ENCODE measurements around the gene ISM1. TPM values are rescaled to one million over a fixed set of nuclear protein-coding genes. Genes with fewer than 3 reads are reported as not detected.

The ISM1 gene
- total RNA-seq, 4 donors from 2014 or later, result 2.3 to 17.5 (median 4.4) TPM

- Histone ChIP-seq H3K36me3 (no peaks in the 10 kb centered on the region), H3K27me3 (no peaks in the 10 kb centered on the region), H3K4me3 (no peak overlapping the region), H3K27ac (no peak overlapping the region), H3K9me3 (no peaks in the 10 kb centered on the region), H3K4me1 (peaks cover 0 to 8% (median 0%) of the 10 kb centered on the region in 3 donors)
- TF ChIP-seq CTCF (IDR thresholded peaks at IDR 0.05) (no peak), POLR2A (IDR thresholded peaks at IDR 0.05) (no peak)
- WGBS, 2 donors, result 77 to 93% methylated on average over 2 of the region's 2 CpGs
- DNase-seq, result no peak
- intact Hi-C loops (cut with DNase I), result no loop called here
Measured at GRCh38 chr20:13280609-13281324, 59.7 kb downstream of the ISM1 start.

- no peak overlapping the region for H3K27ac ChIP-seq
- H3K27me3 ChIP-seq, result no peaks in the 10 kb centered on the region
- 79 to 81% methylated on average over 12 to 13 of the region's 14 CpGs for WGBS, 2 donors
- TF ChIP-seq CTCF (IDR thresholded peaks at IDR 0.05) (no peak), POLR2A (IDR thresholded peaks at IDR 0.05) (no peak)
- H3K4me1 ChIP-seq, result peaks cover 0 to 29% (median 0%) of the 10 kb centered on the region in 3 donors
- intact Hi-C loops (cut with DNase I), result no loop called here
- no peaks in the 10 kb centered on the region for H3K9me3 ChIP-seq
- no peak for DNase-seq
- no peaks in the 10 kb centered on the region for H3K36me3 ChIP-seq
- no peak overlapping the region for H3K4me3 ChIP-seq
Measured at GRCh38 chr20:13283869-13284829, 63.1 kb downstream of the ISM1 start.

- TF ChIP-seq CTCF (IDR thresholded peaks at IDR 0.05), result no peak
- no peak for TF ChIP-seq POLR2A (IDR thresholded peaks at IDR 0.05)
- no peak for DNase-seq
- H3K9me3 ChIP-seq, result no peaks in the 10 kb centered on the region
- intact Hi-C loops (cut with DNase I), result no loop called here
- H3K27ac ChIP-seq, result no peak overlapping the region
- no peaks in the 10 kb centered on the region for H3K36me3 ChIP-seq
- H3K27me3 ChIP-seq, result no peaks in the 10 kb centered on the region
- WGBS, 2 donors, result 14 to 60% methylated on average over 1 of the region's 1 CpG
- no peak overlapping the region for H3K4me3 ChIP-seq
- peaks cover 0 to 29% (median 0%) of the 10 kb centered on the region in 3 donors for H3K4me1 ChIP-seq
Measured at GRCh38 chr20:13284830-13285229, 63.8 kb downstream of the ISM1 start.

GRCh38 chr20:13285408-13285807 is 64.3 kb downstream of the ISM1 start:
- no peak for TF ChIP-seq CTCF (IDR thresholded peaks at IDR 0.05)
- no peak for TF ChIP-seq POLR2A (IDR thresholded peaks at IDR 0.05)
- H3K4me1 ChIP-seq, result peaks cover 0 to 29% (median 0%) of the 10 kb centered on the region in 3 donors
- no peak for DNase-seq
- 56 to 80% methylated on average over 6 of the region's 6 CpGs for WGBS, 2 donors
- H3K4me3 ChIP-seq, result no peak overlapping the region
- H3K9me3 ChIP-seq, result no peaks in the 10 kb centered on the region
- H3K27ac ChIP-seq, result no peak overlapping the region
- no peaks in the 10 kb centered on the region for H3K27me3 ChIP-seq
- no peaks in the 10 kb centered on the region for H3K36me3 ChIP-seq
- intact Hi-C loops (cut with DNase I), result no loop called here

- intact Hi-C loops (cut with DNase I), result no loop called here
- H3K4me3 ChIP-seq, result no peak overlapping the region
- no peaks in the 10 kb centered on the region for H3K9me3 ChIP-seq
- DNase-seq, result no peak
- TF ChIP-seq CTCF (IDR thresholded peaks at IDR 0.05) (no peak), POLR2A (IDR thresholded peaks at IDR 0.05) (no peak)
- no peaks in the 10 kb centered on the region for H3K27me3 ChIP-seq
- H3K4me1 ChIP-seq, result peaks cover 0 to 29% (median 0%) of the 10 kb centered on the region in 3 donors
- no peaks in the 10 kb centered on the region for H3K36me3 ChIP-seq
- WGBS, 2 donors, result 38 to 69% methylated on average over 4 to 5 of the region's 5 CpGs
- H3K27ac ChIP-seq, result peak overlapping the region in 2 of 4 donors; percentile 35 to 57
Measured at GRCh38 chr20:13286052-13286451, 65.0 kb downstream of the ISM1 start.
